ENCODE results near the gene CCPG1.

Gene CCPG1

DNA sequence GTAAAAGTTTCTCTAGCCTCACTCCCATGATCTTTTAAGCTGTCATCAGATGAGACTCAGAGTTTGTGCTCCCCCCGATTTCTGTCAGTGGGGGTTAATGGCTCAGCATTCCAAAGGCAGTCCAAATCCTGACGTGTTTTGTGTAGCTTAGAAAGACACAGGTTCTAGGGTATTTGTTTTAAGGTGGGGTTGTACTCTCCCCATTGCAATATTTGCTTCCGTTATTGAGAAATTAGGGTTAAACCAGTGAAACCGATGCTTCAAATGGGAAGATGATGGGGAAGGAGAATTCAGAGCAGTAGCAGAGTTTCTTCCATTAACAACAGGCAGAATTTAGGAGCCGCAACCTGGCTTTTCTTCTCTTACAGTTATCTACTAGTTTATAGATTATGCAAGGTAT is 85.7 kb downstream of the CCPG1 start:
- Histone ChIP-seq H3K79me1 (ENCODE audit: low read length) (no peaks in the 10 kb centered on the region), H3K36me3 (ENCODE audit: control insufficient read depth, insufficient read depth, low read length) (no peaks in the 10 kb centered on the region), H3K23ac (ENCODE audit: low read length) (no peak overlapping the region), H3K18ac (ENCODE audit: low read length) (no peak overlapping the region), H3K4me3 (ENCODE audit: low read length) (no peak overlapping the region), H4K8ac (ENCODE audit: low read depth, low read length) (no peak overlapping the region), H3K4ac (ENCODE audit: low read depth, low read length) (no peak overlapping the region), H2AK5ac (ENCODE audit: low read length) (no peak overlapping the region), H3K27me3 (ENCODE audit: insufficient read depth, low read length, poor library complexity) (no peaks in the 10 kb centered on the region), H2BK15ac (replicated peaks; ENCODE audit: low read depth) (no peak overlapping the region), H3K4me2 (ENCODE audit: low read length) (no peak overlapping the region), H3K9ac (ENCODE audit: low read length) (no peak overlapping the region), H3K79me2 (ENCODE audit: control insufficient read depth, insufficient read depth, low read length) (no peaks in the 10 kb centered on the region), H3K27ac (ENCODE audit: low read depth, low read length) (no peak overlapping the region), H4K5ac (ENCODE audit: low read length) (no peak overlapping the region), H2BK5ac (ENCODE audit: low read length) (no peak overlapping the region), H3K56ac (ENCODE audit: low read length) (no peak overlapping the region), H2BK120ac (ENCODE audit: low read depth, low read length) (no peak overlapping the region), H3K4me1 (ENCODE audit: control insufficient read depth, low read depth, low read length) (no peaks in the 10 kb centered on the region)
- DNase-seq: no peak
- WGBS (ENCODE audit: extremely low coverage, insufficient coverage, low lambda C conversion rate): no CpG with 5 or more reads among the region's 5 CpGs

DNA sequence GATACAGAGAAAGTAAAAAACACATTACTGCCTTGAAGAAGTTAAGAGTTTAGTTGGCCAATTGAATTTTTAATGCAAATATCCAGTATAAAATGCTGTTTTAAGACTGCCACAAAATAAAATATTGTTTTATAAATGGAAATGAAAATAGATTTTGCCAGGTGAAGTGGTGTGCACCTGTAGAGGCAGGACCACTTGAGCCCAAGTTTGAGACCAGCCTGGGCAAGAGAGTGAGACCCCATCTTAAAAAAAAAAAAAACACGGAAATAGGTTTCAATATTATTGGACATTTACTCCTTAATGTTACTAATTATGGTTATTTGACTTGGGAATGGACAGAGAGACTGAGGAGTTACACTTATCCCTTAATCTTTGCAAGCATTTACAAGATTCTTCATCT is 87.2 kb downstream of the CCPG1 start:
- no peak overlapping the region for H4K8ac ChIP-seq (ENCODE audit: low read depth, low read length)
- H3K4me2 ChIP-seq (ENCODE audit: low read length): no peak overlapping the region
- H3K56ac ChIP-seq (ENCODE audit: low read length): no peak overlapping the region
- no peak for DNase-seq
- no peaks in the 10 kb centered on the region for H3K79me2 ChIP-seq (ENCODE audit: control insufficient read depth, insufficient read depth, low read length)
- no peaks in the 10 kb centered on the region for H3K27me3 ChIP-seq (ENCODE audit: insufficient read depth, low read length, poor library complexity)
- WGBS (ENCODE audit: extremely low coverage, insufficient coverage, low lambda C conversion rate): no CpG with 5 or more reads among the region's 1 CpG
- no peak overlapping the region for H2AK5ac ChIP-seq (ENCODE audit: low read length)
- no peak overlapping the region for H4K5ac ChIP-seq (ENCODE audit: low read length)
- no peak overlapping the region for H2BK15ac ChIP-seq (replicated peaks; ENCODE audit: low read depth)
- no peak overlapping the region for H3K9ac ChIP-seq (ENCODE audit: low read length)
- no peak overlapping the region for H3K4ac ChIP-seq (ENCODE audit: low read depth, low read length)
- no peak overlapping the region for H3K23ac ChIP-seq (ENCODE audit: low read length)
- no peak overlapping the region for H3K27ac ChIP-seq (ENCODE audit: low read depth, low read length)
- no peak overlapping the region for H3K4me3 ChIP-seq (ENCODE audit: low read length)
- no peak overlapping the region for H2BK5ac ChIP-seq (ENCODE audit: low read length)
- no peak overlapping the region for H3K18ac ChIP-seq (ENCODE audit: low read length)
- H2BK120ac ChIP-seq (ENCODE audit: low read depth, low read length): no peak overlapping the region
- H3K79me1 ChIP-seq (ENCODE audit: low read length): peaks cover 2% of the 10 kb centered on the region
- H3K36me3 ChIP-seq (ENCODE audit: control insufficient read depth, insufficient read depth, low read length): no peaks in the 10 kb centered on the region
- no peaks in the 10 kb centered on the region for H3K4me1 ChIP-seq (ENCODE audit: control insufficient read depth, low read depth, low read length)

DNA sequence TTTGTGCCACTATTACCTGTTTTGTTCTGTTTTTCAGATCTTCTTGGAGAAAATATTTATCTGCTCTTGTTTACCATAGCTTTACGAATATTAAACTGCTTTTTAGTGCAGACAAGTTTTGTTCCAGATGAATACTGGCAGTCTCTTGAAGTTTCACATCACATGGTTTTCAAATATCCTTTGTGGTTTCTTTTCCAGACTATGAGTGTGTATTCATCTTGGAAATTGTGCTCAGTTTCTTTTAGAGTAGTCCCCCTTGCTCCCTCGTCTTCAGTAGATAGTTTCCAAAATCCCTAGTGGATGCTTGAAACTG is 88.0 kb downstream of the CCPG1 start:
- H4K8ac ChIP-seq (ENCODE audit: low read depth, low read length): no peak overlapping the region
- no peak overlapping the region for H2BK5ac ChIP-seq (ENCODE audit: low read length)
- no peak overlapping the region for H3K4me3 ChIP-seq (ENCODE audit: low read length)
- H3K36me3 ChIP-seq (ENCODE audit: control insufficient read depth, insufficient read depth, low read length): no peaks in the 10 kb centered on the region
- no peak overlapping the region for H2BK120ac ChIP-seq (ENCODE audit: low read depth, low read length)
- peak overlapping the region; percentile 36 for H2BK15ac ChIP-seq (replicated peaks; ENCODE audit: low read depth)
- no peak for DNase-seq
- no peak overlapping the region for H3K9ac ChIP-seq (ENCODE audit: low read length)
- H3K4me2 ChIP-seq (ENCODE audit: low read length): no peak overlapping the region
- no peak overlapping the region for H3K4ac ChIP-seq (ENCODE audit: low read depth, low read length)
- H3K18ac ChIP-seq (ENCODE audit: low read length): no peak overlapping the region
- H2AK5ac ChIP-seq (ENCODE audit: low read length): no peak overlapping the region
- H3K79me1 ChIP-seq (ENCODE audit: low read length): peaks cover 2% of the 10 kb centered on the region
- no peak overlapping the region for H4K5ac ChIP-seq (ENCODE audit: low read length)
- no peaks in the 10 kb centered on the region for H3K79me2 ChIP-seq (ENCODE audit: control insufficient read depth, insufficient read depth, low read length)
- H3K27me3 ChIP-seq (ENCODE audit: insufficient read depth, low read length, poor library complexity): no peaks in the 10 kb centered on the region
- no peak overlapping the region for H3K56ac ChIP-seq (ENCODE audit: low read length)
- H3K23ac ChIP-seq (ENCODE audit: low read length): no peak overlapping the region
- WGBS (ENCODE audit: extremely low coverage, insufficient coverage, low lambda C conversion rate): no CpG with 5 or more reads among the region's 2 CpGs
- no peak overlapping the region for H3K27ac ChIP-seq (ENCODE audit: low read depth, low read length)
- no peaks in the 10 kb centered on the region for H3K4me1 ChIP-seq (ENCODE audit: control insufficient read depth, low read depth, low read length)

DNA sequence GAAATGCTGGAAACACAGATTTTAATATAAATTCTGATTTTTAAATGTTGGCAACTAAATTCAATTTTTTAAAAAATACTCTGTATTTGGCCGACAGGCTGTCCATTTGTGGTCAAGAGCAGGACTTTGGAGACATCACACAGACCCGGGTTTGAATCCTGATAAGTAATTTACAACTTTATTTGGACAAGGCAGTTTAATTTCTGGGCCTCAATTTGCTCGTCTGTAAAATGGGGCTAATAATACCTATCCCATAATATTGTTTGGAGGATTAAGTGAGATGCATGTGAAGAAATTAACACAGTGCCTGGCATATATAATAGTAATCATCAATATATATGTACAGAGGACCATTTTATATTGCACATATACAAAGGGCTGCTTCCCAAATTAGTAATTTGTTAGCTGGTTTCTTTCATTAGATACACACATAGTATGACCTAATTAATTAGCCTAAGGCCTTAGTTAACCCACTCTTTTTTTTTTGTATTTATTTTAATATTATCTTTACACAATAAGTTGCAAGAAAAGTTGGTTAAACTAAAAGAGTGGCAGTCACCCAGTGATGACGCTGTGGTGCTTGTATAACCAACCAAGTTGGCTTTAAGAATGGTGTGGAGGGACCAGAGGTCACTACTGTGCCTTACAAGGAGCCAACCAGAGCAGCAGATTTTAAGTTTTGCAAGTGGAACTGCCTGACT is 88.5 kb downstream of the CCPG1 start:
- Histone ChIP-seq H3K79me2 (ENCODE audit: control insufficient read depth, insufficient read depth, low read length) (no peaks in the 10 kb centered on the region), H3K4me1 (ENCODE audit: control insufficient read depth, low read depth, low read length) (no peaks in the 10 kb centered on the region), H3K9ac (ENCODE audit: low read length) (peak overlapping the region; percentile 85), H2AK5ac (ENCODE audit: low read length) (no peak overlapping the region), H4K5ac (ENCODE audit: low read length) (no peak overlapping the region), H3K18ac (ENCODE audit: low read length) (no peak overlapping the region), H2BK120ac (ENCODE audit: low read depth, low read length) (no peak overlapping the region), H4K8ac (ENCODE audit: low read depth, low read length) (no peak overlapping the region), H3K27me3 (ENCODE audit: insufficient read depth, low read length, poor library complexity) (no peaks in the 10 kb centered on the region), H3K36me3 (ENCODE audit: control insufficient read depth, insufficient read depth, low read length) (no peaks in the 10 kb centered on the region), H3K4ac (ENCODE audit: low read depth, low read length) (no peak overlapping the region), H2BK15ac (replicated peaks; ENCODE audit: low read depth) (peak overlapping the region; percentile 36), H3K4me3 (ENCODE audit: low read length) (peak overlapping the region; percentile 85), H3K79me1 (ENCODE audit: low read length) (peaks cover 2% of the 10 kb centered on the region), H3K23ac (ENCODE audit: low read length) (no peak overlapping the region), H3K56ac (ENCODE audit: low read length) (peak overlapping the region; percentile 90), H3K4me2 (ENCODE audit: low read length) (peak overlapping the region; percentile 72), H3K27ac (ENCODE audit: low read depth, low read length) (peak overlapping the region; percentile 70), H2BK5ac (ENCODE audit: low read length) (no peak overlapping the region)
- WGBS (ENCODE audit: extremely low coverage, insufficient coverage, low lambda C conversion rate): no CpG with 5 or more reads among the region's 4 CpGs
- no peak for DNase-seq

DNA sequence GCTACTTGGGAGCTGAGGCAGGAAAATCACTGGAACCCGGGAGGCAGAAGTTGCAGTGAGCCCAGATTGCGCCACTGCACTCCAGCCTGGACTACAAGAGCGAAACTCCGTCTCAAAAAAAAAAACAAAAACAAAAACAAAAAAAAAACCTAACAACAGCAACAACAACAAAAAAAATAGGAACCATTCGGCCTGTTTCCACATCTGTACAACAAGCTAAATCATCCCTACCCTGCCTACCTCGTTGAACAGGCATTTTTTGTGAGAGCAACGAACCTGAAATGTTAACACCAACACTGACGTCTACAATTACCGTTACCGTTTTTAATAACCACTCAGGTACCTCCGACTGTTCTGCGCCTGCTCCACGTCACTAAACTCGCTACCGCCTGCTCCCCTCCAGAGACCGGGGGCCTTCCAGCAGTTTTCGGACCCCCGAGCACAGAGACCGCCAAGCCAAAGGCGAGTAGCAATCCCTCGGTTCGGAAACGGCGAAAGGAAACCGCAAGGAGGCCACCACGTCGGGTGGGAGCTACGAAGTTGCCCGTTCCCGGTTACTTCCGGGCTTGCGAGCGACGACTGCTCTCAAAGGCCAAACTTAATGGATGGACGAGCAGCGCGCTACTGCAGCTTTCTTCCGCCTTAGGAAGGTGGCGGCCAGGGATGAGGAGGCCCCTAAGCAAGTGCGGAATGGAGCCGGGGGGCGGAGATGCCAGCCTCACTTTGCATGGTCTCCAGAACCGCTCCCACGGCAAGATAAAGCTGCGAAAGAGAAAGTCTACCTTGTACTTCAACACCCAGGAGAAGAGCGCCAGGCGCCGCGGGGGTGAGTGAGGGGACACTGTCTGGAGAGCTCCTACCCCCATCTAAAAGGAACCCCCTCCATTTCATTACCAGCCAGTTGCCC is 89.3 kb downstream of the CCPG1 start, which contains the start of the genes PIGB and PIGBOS1:
TSS of gene PIGB (plus strand) at position 635 of the 907 bp plus-strand sequence. CDS start at position 664, 29 bp downstream.
TSS of gene PIGBOS1 (minus strand) at position 536 of the 907 bp plus-strand sequence. CDS start 1,331 bp downstream, outside the sequence.
- Histone ChIP-seq H3K18ac (ENCODE audit: low read length) (peak within 1 kb of the TSS; percentile 15), H2BK5ac (ENCODE audit: low read length) (peak within 1 kb of the TSS; percentile 12), H3K4me1 (ENCODE audit: control insufficient read depth, low read depth, low read length) (no peaks in the 10 kb centered on the region), H3K4me3 (ENCODE audit: low read length) (peak within 1 kb of the TSS; percentile 85), H3K56ac (ENCODE audit: low read length) (peak within 1 kb of the TSS; percentile 90), H3K9ac (ENCODE audit: low read length) (peak within 1 kb of the TSS; percentile 85), H3K79me1 (ENCODE audit: low read length) (peaks cover 2% of the 10 kb centered on the region), H2AK5ac (ENCODE audit: low read length) (no peak within 1 kb of the TSS), H4K5ac (ENCODE audit: low read length) (peak within 1 kb of the TSS; percentile 44), H3K27me3 (ENCODE audit: insufficient read depth, low read length, poor library complexity) (no peaks in the 10 kb centered on the region), H3K4ac (ENCODE audit: low read depth, low read length) (no peak within 1 kb of the TSS), H3K4me2 (ENCODE audit: low read length) (peak within 1 kb of the TSS; percentile 72), H2BK120ac (ENCODE audit: low read depth, low read length) (no peak within 1 kb of the TSS), H4K8ac (ENCODE audit: low read depth, low read length) (peak within 1 kb of the TSS; percentile 83), H3K23ac (ENCODE audit: low read length) (no peak within 1 kb of the TSS), H3K27ac (ENCODE audit: low read depth, low read length) (peak within 1 kb of the TSS; percentile 75), H3K36me3 (ENCODE audit: control insufficient read depth, insufficient read depth, low read length) (no peaks in the 10 kb centered on the region), H3K79me2 (ENCODE audit: control insufficient read depth, insufficient read depth, low read length) (no peaks in the 10 kb centered on the region), H2BK15ac (replicated peaks; ENCODE audit: low read depth) (no peak within 1 kb of the TSS)
- DNase-seq: peak; percentile 96
- no CpG with 5 or more reads among the region's 49 CpGs for WGBS (ENCODE audit: extremely low coverage, insufficient coverage, low lambda C conversion rate)
